OCI-LY3 (cell line): Measurements from ENCODE around the gene RNF44.

Experiments used
- H2AFZ ChIP-seq: fragments of 200-600, 300-600 bp; shearing (Covaris generic); 2 replicates; pipeline ENCODE4 v1.6.0; 2014; ENCODE audit warnings: antibody characterized with exemption, low read depth, low read length
- H3K27ac ChIP-seq: fragments of 200-600, 300-600 bp; sonication (generic); 2 replicates; pipeline ENCODE4 v1.5.1; 2014; ENCODE audit warnings: mild to moderate bottlenecking, low read length, moderate library complexity, mixed read lengths
- H3K27me3 ChIP-seq: fragments of 200-600, 300-600 bp; sonication (generic); 2 replicates; pipeline ENCODE4 v1.6.1; 2014; ENCODE audit warnings: low read depth, low read length, mixed read lengths
- H3K36me3 ChIP-seq: fragments of 200-600, 300-600 bp; sonication (generic); replicated peaks from 2 replicates; pipeline ENCODE3; 2014; ENCODE audit warnings: low read depth, low read length, mixed read lengths
- H3K4me1 ChIP-seq: fragments of 300-600, 200-600 bp; sonication (generic); 2 replicates; pipeline ENCODE4 v1.6.1; 2014; ENCODE audit warnings: low read length, mixed read lengths
- H3K4me2 ChIP-seq: fragments of 200-600, 300-600 bp; sonication (generic); 2 replicates; pipeline ENCODE4 v1.6.1; 2014; ENCODE audit warnings: low read length, mixed read lengths
- H3K4me3 ChIP-seq: fragments of 300-600, 200-600 bp; sonication (generic); 2 replicates; pipeline ENCODE4 v1.5.1; 2014; ENCODE audit warnings: antibody characterized with exemption, mild to moderate bottlenecking, low read length, moderate library complexity
- H3K79me2 ChIP-seq: fragments of 300-600, 200-600 bp; shearing (Covaris generic); 2 replicates; pipeline ENCODE4 v1.6.1; 2014; ENCODE audit warnings: mild to moderate bottlenecking, low read length, mixed read lengths
- H3K9ac ChIP-seq: fragments of 300-600, 200-600 bp; shearing (Covaris generic); 2 replicates; pipeline ENCODE4 v1.6.0; 2014; ENCODE audit warnings: mild to moderate bottlenecking, low read length, moderate library complexity
- H3K9me3 ChIP-seq: fragments of 200-600, 300-600 bp; shearing (Covaris generic); 2 replicates; pipeline ENCODE4 v1.6.1; 2014; ENCODE audit warnings: low read length, mixed read lengths; ENCODE audit not compliant: insufficient read depth
- H4K20me1 ChIP-seq: fragments of 200-600, 300-600 bp; sonication (generic); 2 replicates; pipeline ENCODE4 v1.6.1; 2016; ENCODE audit warnings: low read length, mixed read lengths; ENCODE audit not compliant: insufficient read depth
- CTCF ChIP-seq: fragments of 200-600, 300-600 bp; sonication (generic); IDR thresholded peaks from 2 replicates; pipeline ENCODE4 v1.5.1; 2014; ENCODE audit warnings: antibody characterized with exemption, low read length, low read depth
- EZH2phosphoT487 ChIP-seq: fragments of 200-600 bp; shearing (Covaris generic); IDR thresholded peaks from 2 replicates; pipeline ENCODE4 v1.6.1; 2018; ENCODE audit warnings: antibody characterized with exemption, mixed run types, low read depth

Gene RNF44

GRCh38 chr5:176524987-176525386 is 12.2 kb downstream of the RNF44 start:
- Histone ChIP-seq H3K9me3 (no peaks in the 10 kb centered on the region), H3K79me2 (no peaks in the 10 kb centered on the region), H3K4me1 (no peaks in the 10 kb centered on the region), H3K4me3 (no peak overlapping the region), H3K9ac (no peak overlapping the region), H4K20me1 (no peaks in the 10 kb centered on the region), H3K27ac (no peak overlapping the region), H2AFZ (no peak overlapping the region), H3K36me3 (peaks cover 16% of the 10 kb centered on the region), H3K27me3 (no peaks in the 10 kb centered on the region), H3K4me2 (no peak overlapping the region)
- TF ChIP-seq EZH2phosphoT487 (no peak), CTCF (no peak)

- Histone ChIP-seq H3K27me3 (no peaks in the 10 kb centered on the region), H3K9ac (no peak overlapping the region), H3K27ac (no peak overlapping the region), H4K20me1 (no peaks in the 10 kb centered on the region), H3K4me1 (no peaks in the 10 kb centered on the region), H2AFZ (no peak overlapping the region), H3K4me3 (no peak overlapping the region), H3K36me3 (peaks cover 11% of the 10 kb centered on the region), H3K79me2 (no peaks in the 10 kb centered on the region), H3K9me3 (no peaks in the 10 kb centered on the region), H3K4me2 (no peak overlapping the region)
- TF ChIP-seq EZH2phosphoT487 (no peak), CTCF (no peak)
These were observed 13.1 kb downstream of the RNF44 start for GRCh38 chr5:176524138-176524537.

- H3K4me1 ChIP-seq = no peaks in the 10 kb centered on the region
- TF ChIP-seq CTCF = no peak
- TF ChIP-seq EZH2phosphoT487 = no peak
- no peak overlapping the region for H2AFZ ChIP-seq
- H3K27ac ChIP-seq = no peak overlapping the region
- no peaks in the 10 kb centered on the region for H3K36me3 ChIP-seq
- no peak overlapping the region for H3K4me2 ChIP-seq
- no peak overlapping the region for H3K4me3 ChIP-seq
- H4K20me1 ChIP-seq = no peaks in the 10 kb centered on the region
- no peak overlapping the region for H3K9ac ChIP-seq
- no peaks in the 10 kb centered on the region for H3K27me3 ChIP-seq
- no peaks in the 10 kb centered on the region for H3K9me3 ChIP-seq
- H3K79me2 ChIP-seq = no peaks in the 10 kb centered on the region
These were observed 15.4 kb downstream of the RNF44 start for GRCh38 chr5:176521699-176522263.

GRCh38 chr5:176521286-176521685 is 15.9 kb downstream of the RNF44 start:
- no peaks in the 10 kb centered on the region for H3K27me3 ChIP-seq
- no peaks in the 10 kb centered on the region for H4K20me1 ChIP-seq
- H3K79me2 ChIP-seq = no peaks in the 10 kb centered on the region
- no peaks in the 10 kb centered on the region for H3K36me3 ChIP-seq
- H3K4me1 ChIP-seq = no peaks in the 10 kb centered on the region
- H3K27ac ChIP-seq = no peak overlapping the region
- no peak overlapping the region for H3K9ac ChIP-seq
- no peak overlapping the region for H3K4me3 ChIP-seq
- TF ChIP-seq CTCF (no peak), EZH2phosphoT487 (no peak)
- no peak overlapping the region for H2AFZ ChIP-seq
- no peak overlapping the region for H3K4me2 ChIP-seq
- H3K9me3 ChIP-seq = no peaks in the 10 kb centered on the region
